SK-N-SH treated with all-trans-retinoic acid at 6 μM for 48 hours (cell line): ENCODE results near the gene ATR.

ENCODE experiments used
- ATAC-seq: fragments of 200-7000 bp; cut with Tn5 transposase; 3 replicates; pipeline ENCODE4 v1.9.1; 2020; ENCODE audit warnings: mild to moderate bottlenecking, moderate library complexity
- ARNTL ChIP-seq: fragments of 450-650 bp; formaldehyde crosslinking; IDR thresholded peaks from 2 replicates; pipeline ENCODE4 v1.5.0; 2020; ENCODE audit warnings: low read depth, mild to moderate bottlenecking, moderate library complexity, borderline replicate concordance
- BACH2 ChIP-seq: fragments of 250-450 bp; sonication (Bioruptor Pico); IDR thresholded peaks from 2 replicates; pipeline ENCODE4 v1.9.0; 2021; ENCODE audit warnings: mild to moderate bottlenecking, borderline replicate concordance
- CSDC2 ChIP-seq: fragments of 250-450 bp; sonication (Bioruptor Pico); IDR thresholded peaks from 2 replicates; pipeline ENCODE4 v1.5.0; 2020; ENCODE audit warnings: mild to moderate bottlenecking, moderate library complexity
- ESRRG ChIP-seq: fragments of 250-450 bp; sonication (Bioruptor Pico); IDR thresholded peaks from 2 replicates; pipeline ENCODE4 v1.6.1; 2021; ENCODE audit warnings: mild to moderate bottlenecking
- GLIS3 ChIP-seq: fragments of 250-450 bp; sonication (Bioruptor Pico); IDR thresholded peaks from 2 replicates; pipeline ENCODE4 v1.5.0; 2020; ENCODE audit warnings: mild to moderate bottlenecking, moderate library complexity
- ISL1 ChIP-seq: fragments of 250-450 bp; sonication (Bioruptor Pico); IDR thresholded peaks from 2 replicates; pipeline ENCODE4 v2.1.2; 2022; ENCODE audit warnings: mild to moderate bottlenecking, moderate library complexity
- OSR1 ChIP-seq: fragments of 250-450 bp; sonication (Bioruptor Pico); IDR thresholded peaks from 2 replicates; pipeline ENCODE4 v1.8.0; 2022; ENCODE audit warnings: moderate library complexity, mild to moderate bottlenecking, inconsistent platforms
- PPARA ChIP-seq: fragments of 250-450 bp; sonication (Bioruptor Pico); IDR thresholded peaks from 2 replicates; pipeline ENCODE4 v1.5.0; 2020; ENCODE audit warnings: mild to moderate bottlenecking, borderline replicate concordance
- RARB ChIP-seq: fragments of 250-450 bp; sonication (Bioruptor Pico); IDR thresholded peaks from 2 replicates; pipeline ENCODE4 v1.8.0; 2021; ENCODE audit warnings: mild to moderate bottlenecking, moderate library complexity
- SNAI2 ChIP-seq: fragments of 250-450 bp; sonication (Bioruptor Pico); IDR thresholded peaks from 2 replicates; pipeline ENCODE4 v1.5.0; 2020; ENCODE audit warnings: mild to moderate bottlenecking, moderate library complexity
- TCF4 ChIP-seq: fragments of 250-450 bp; sonication (Bioruptor Pico); IDR thresholded peaks from 2 replicates; pipeline ENCODE4 v1.8.0; 2021; ENCODE audit warnings: mild to moderate bottlenecking, moderate library complexity, borderline replicate concordance
- TOX ChIP-seq: fragments of 250-450 bp; sonication (Bioruptor Pico); IDR thresholded peaks from 2 replicates; pipeline ENCODE4 v1.8.0; 2021; ENCODE audit warnings: mild to moderate bottlenecking, moderate library complexity, borderline replicate concordance
- ZC3H10 ChIP-seq: fragments of 250-450 bp; sonication (Bioruptor Pico); IDR thresholded peaks from 2 replicates; pipeline ENCODE4 v1.5.1; 2021; ENCODE audit warnings: mild to moderate bottlenecking, moderate library complexity
- ZFP3 ChIP-seq: fragments of 250-450 bp; sonication (Bioruptor Pico); IDR thresholded peaks from 2 replicates; pipeline ENCODE4 v1.5.0; 2020; ENCODE audit warnings: mild to moderate bottlenecking, moderate library complexity
- ZFP30 ChIP-seq: fragments of 450-650 bp; formaldehyde crosslinking; IDR thresholded peaks from 2 replicates; pipeline ENCODE4 v1.5.0; 2022; ENCODE audit warnings: mild to moderate bottlenecking, moderate library complexity
- ZNF565 ChIP-seq: fragments of 450-650 bp; formaldehyde crosslinking; conservative IDR thresholded peaks from 2 replicates; pipeline ENCODE4 v1.5.0; 2020; ENCODE audit warnings: low read depth, mild to moderate bottlenecking, moderate library complexity
- TF ChIP-seq, protein P1 (sequence below): fragments of 250-450 bp; sonication (Bioruptor Pico); IDR thresholded peaks from 2 replicates; pipeline ENCODE4 v1.8.0; 2020; ENCODE audit warnings: mild to moderate bottlenecking, moderate library complexity, borderline replicate concordance
- TF ChIP-seq, protein P2 (sequence below): fragments of 250-450 bp; sonication (Bioruptor Pico); IDR thresholded peaks from 2 replicates; pipeline ENCODE4 v1.5.0; 2020; ENCODE audit warnings: mild to moderate bottlenecking, moderate library complexity
- TF ChIP-seq, protein P3 (sequence below): fragments of 250-450 bp; sonication (Bioruptor Pico); IDR thresholded peaks from 2 replicates; pipeline ENCODE4 v1.5.1; 2021; ENCODE audit warnings: mild to moderate bottlenecking, moderate library complexity
- TF ChIP-seq, protein P4 (sequence below): fragments of 250-450 bp; sonication (Bioruptor Pico); IDR thresholded peaks from 2 replicates; pipeline ENCODE4 v1.5.1; 2020; ENCODE audit warnings: low read depth, mild to moderate bottlenecking, moderate library complexity

Gene ATR

DNA sequence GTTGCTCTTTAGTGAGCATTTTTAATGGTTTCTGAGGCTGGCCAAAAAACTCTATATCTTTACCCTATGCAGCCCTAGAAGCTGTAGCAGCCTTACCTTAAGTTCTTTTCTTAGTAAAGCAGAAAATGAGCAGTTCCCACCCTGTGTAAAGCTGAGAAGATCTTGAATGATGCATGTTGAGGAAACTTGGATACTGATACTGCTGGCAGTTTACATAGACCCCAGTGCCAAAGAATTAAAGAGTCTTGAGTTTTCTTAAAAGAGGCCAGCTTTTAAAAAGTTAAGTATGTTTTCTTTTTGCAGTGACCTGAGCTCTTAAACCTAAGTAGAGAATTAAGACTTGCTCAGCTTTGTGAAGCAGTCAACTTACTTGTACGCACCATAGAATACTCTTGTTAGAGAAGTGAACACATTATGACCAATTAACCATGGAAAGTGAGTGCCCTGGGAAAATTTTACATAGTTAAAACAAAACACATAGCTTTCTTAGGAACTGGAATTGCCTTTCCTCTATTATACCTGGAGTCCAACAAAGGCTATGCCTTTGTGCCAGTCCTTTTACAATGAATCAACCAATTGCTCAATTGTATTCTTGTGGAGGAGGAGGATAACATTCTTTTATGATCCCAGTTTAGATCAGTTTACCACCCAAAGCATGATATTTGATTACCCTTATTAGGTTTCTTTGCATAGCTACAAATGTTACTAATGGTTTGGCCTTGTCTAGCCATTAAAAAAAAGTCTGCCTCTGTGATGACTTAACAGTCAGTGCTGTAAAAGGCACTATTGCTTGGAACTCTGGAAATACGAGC is 46.0 kb upstream of the ATR start:
- ATAC-seq, result no peak
- no peak for TF ChIP-seq ZNF565
- TF ChIP-seq ISL1, result no peak
- TF ChIP-seq, protein P1, sequence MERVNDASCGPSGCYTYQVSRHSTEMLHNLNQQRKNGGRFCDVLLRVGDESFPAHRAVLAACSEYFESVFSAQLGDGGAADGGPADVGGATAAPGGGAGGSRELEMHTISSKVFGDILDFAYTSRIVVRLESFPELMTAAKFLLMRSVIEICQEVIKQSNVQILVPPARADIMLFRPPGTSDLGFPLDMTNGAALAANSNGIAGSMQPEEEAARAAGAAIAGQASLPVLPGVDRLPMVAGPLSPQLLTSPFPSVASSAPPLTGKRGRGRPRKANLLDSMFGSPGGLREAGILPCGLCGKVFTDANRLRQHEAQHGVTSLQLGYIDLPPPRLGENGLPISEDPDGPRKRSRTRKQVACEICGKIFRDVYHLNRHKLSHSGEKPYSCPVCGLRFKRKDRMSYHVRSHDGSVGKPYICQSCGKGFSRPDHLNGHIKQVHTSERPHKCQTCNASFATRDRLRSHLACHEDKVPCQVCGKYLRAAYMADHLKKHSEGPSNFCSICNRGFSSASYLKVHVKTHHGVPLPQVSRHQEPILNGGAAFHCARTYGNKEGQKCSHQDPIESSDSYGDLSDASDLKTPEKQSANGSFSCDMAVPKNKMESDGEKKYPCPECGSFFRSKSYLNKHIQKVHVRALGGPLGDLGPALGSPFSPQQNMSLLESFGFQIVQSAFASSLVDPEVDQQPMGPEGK (CRISPR knock-in tag), result no peak

DNA sequence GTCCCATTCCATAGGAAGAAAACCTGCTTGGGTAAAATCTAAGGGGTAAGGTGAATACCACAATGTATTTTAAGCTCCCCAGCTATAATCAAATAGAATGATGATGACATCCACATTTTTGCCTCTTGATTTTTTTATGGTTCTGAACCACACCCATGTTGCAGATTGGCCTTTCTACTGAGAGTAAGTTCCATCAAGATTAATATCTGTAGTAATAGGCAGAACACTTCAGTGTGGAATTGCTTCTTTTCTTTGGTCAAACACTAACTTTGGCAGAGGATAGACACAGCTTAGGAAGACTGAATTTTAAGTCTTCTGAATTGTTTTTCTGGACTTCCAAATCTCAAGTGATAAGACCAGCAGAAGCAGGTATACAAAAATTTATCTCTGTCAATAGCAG is 44.7 kb upstream of the ATR start:
- no peak for TF ChIP-seq CSDC2 (CRISPR knock-in tag)
- TF ChIP-seq, all 23 proteins: peak for 0
- ATAC-seq, result no peak

DNA sequence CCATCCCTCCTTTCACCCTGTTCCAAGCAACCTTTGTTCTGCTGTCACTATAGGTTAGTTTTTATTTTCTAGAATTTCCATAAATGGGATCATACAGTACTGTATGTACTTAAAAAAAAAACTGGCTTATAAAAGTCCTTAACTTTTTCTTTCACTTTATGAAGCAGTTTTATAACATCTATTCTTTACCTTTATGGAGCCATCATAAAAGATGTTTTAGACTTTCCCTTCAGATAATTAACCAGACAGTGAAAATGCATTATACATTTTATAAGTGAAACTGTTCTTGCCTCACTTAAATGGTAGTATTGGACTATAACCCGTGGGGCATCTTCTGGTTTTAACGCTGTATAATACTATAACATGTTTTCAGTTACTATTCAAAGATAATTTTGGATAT is 43.9 kb upstream of the ATR start:
- ATAC-seq, result no peak
- no peak for TF ChIP-seq RARB
- no peak for TF ChIP-seq GLIS3 (CRISPR knock-in tag)
- TF ChIP-seq, protein P2, sequence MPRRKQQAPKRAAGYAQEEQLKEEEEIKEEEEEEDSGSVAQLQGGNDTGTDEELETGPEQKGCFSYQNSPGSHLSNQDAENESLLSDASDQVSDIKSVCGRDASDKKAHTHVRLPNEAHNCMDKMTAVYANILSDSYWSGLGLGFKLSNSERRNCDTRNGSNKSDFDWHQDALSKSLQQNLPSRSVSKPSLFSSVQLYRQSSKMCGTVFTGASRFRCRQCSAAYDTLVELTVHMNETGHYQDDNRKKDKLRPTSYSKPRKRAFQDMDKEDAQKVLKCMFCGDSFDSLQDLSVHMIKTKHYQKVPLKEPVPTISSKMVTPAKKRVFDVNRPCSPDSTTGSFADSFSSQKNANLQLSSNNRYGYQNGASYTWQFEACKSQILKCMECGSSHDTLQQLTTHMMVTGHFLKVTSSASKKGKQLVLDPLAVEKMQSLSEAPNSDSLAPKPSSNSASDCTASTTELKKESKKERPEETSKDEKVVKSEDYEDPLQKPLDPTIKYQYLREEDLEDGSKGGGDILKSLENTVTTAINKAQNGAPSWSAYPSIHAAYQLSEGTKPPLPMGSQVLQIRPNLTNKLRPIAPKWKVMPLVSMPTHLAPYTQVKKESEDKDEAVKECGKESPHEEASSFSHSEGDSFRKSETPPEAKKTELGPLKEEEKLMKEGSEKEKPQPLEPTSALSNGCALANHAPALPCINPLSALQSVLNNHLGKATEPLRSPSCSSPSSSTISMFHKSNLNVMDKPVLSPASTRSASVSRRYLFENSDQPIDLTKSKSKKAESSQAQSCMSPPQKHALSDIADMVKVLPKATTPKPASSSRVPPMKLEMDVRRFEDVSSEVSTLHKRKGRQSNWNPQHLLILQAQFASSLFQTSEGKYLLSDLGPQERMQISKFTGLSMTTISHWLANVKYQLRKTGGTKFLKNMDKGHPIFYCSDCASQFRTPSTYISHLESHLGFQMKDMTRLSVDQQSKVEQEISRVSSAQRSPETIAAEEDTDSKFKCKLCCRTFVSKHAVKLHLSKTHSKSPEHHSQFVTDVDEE (CRISPR knock-in tag), result no peak
- no peak for TF ChIP-seq BACH2 (CRISPR knock-in tag)
- no peak for TF ChIP-seq ZC3H10 (CRISPR knock-in tag)
- no peak for TF ChIP-seq PPARA (CRISPR knock-in tag)
- TF ChIP-seq ESRRG (CRISPR knock-in tag), result no peak
- TF ChIP-seq, protein P3, sequence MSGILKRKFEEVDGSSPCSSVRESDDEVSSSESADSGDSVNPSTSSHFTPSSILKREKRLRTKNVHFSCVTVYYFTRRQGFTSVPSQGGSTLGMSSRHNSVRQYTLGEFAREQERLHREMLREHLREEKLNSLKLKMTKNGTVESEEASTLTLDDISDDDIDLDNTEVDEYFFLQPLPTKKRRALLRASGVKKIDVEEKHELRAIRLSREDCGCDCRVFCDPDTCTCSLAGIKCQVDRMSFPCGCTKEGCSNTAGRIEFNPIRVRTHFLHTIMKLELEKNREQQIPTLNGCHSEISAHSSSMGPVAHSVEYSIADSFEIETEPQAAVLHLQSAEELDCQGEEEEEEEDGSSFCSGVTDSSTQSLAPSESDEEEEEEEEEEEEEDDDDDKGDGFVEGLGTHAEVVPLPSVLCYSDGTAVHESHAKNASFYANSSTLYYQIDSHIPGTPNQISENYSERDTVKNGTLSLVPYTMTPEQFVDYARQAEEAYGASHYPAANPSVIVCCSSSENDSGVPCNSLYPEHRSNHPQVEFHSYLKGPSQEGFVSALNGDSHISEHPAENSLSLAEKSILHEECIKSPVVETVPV (CRISPR knock-in tag), result no peak
- no peak for TF ChIP-seq TCF4
- no peak for TF ChIP-seq ZFP30 (CRISPR knock-in tag)
- TF ChIP-seq ARNTL (CRISPR knock-in tag), result no peak
- no peak for TF ChIP-seq TOX (CRISPR knock-in tag)
- TF ChIP-seq OSR1 (CRISPR knock-in tag), result no peak
- no peak for TF ChIP-seq ZFP3
- TF ChIP-seq SNAI2 (CRISPR knock-in tag), result no peak
- no peak for TF ChIP-seq CSDC2 (CRISPR knock-in tag)
- TF ChIP-seq, all 23 proteins: peak for 0

DNA sequence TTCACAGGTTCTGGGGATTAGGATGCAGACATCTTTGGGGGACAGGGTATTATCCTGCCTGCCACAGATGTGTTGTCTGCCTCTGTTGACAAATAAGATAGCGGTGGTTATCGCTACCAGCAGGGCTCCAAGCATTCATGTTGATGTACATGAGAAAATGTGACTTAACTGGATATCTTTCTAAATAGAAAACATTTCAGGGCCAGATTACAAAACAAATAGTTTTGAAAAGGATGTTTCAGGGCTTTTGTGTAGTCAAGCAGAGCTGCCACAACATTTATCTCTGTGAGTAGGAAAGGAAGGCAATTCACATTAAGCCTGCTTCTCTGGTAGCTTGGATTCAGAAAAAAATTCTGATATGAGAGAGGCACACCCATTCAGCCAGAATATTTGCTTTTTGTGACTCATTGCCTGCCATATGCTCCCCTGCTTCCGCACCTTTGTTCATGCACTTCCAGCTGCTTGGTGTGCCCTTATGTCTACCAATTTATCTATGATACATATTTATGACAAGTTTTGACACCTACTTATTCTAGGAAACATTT is 40.5 kb upstream of the ATR start:
- TF ChIP-seq, protein P2 (CRISPR knock-in tag), result no peak
- TF ChIP-seq TCF4 (no peak), PPARA (CRISPR knock-in tag) (no peak), BACH2 (CRISPR knock-in tag) (no peak)
- TF ChIP-seq, protein P4, sequence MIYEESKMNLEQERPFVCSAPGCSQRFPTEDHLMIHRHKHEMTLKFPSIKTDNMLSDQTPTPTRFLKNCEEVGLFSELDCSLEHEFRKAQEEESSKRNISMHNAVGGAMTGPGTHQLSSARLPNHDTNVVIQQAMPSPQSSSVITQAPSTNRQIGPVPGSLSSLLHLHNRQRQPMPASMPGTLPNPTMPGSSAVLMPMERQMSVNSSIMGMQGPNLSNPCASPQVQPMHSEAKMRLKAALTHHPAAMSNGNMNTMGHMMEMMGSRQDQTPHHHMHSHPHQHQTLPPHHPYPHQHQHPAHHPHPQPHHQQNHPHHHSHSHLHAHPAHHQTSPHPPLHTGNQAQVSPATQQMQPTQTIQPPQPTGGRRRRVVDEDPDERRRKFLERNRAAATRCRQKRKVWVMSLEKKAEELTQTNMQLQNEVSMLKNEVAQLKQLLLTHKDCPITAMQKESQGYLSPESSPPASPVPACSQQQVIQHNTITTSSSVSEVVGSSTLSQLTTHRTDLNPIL (CRISPR knock-in tag), result no peak
- TF ChIP-seq, protein P1 (CRISPR knock-in tag), result no peak
- ATAC-seq, result no peak
